Measurements from ENCODE around the gene TRAF1. TPM values are rescaled to one million over a fixed set of nuclear protein-coding genes. Genes with fewer than 3 reads are reported as not detected.

TRAF1 gene
- total RNA-seq, 1 experiment from 2014 or later = 1.4 TPM

DNA sequence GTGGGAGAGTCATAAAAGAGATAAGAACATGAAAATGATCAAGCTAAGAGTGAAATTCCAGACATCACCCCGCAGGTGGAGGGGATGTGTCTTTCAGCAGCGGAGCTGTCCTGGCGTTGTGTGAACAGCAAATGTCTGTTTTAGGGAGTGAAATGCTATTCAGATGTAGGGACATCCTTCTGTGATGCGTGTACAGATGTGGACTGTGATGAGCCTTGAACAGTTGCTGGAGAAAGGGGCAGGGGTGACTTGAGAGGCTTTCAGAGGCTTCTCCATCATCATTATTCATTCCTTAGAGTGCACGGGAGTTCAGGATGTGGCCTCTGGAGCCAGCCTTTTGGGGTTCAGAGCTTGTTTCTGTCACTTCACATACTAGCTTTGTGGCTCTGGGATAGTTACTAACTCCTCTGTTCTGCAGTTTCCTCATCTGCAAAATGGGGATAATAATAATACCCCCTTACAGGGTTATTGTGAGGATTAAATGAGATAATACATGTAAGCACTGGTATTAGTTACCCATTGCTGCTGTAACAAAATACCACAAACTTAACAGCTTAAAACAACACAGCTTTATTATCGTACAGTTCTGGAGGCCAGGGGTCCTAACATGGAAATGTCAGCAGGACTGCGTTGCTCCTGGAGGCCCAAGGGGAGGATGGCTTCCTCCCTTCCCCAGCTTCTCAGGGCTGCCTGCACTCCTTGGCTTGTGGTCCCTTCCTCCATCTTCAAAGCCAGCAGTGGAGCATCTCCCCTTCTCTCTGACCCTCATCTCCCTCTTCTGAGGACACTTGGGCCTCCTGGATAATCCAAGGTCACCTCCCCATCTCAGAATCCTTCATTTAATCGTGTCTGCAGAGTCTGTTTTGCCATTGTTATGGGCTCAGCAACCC, 9.4 kb downstream of the TRAF1 start:
- H3K79me2 ChIP-seq (ENCODE audit: insufficient read depth, low read length) = no peaks in the 10 kb centered on the region
- H2BK15ac ChIP-seq (ENCODE audit: low read depth, low read length) = no peak overlapping the region
- 0 out of 2 replicates have a peak, but pooled peaks cover 3% of the 10 kb centered on the region for H3K4me1 ChIP-seq (ENCODE audit: insufficient read depth, low read length)
- TF ChIP-seq, protein P1, sequence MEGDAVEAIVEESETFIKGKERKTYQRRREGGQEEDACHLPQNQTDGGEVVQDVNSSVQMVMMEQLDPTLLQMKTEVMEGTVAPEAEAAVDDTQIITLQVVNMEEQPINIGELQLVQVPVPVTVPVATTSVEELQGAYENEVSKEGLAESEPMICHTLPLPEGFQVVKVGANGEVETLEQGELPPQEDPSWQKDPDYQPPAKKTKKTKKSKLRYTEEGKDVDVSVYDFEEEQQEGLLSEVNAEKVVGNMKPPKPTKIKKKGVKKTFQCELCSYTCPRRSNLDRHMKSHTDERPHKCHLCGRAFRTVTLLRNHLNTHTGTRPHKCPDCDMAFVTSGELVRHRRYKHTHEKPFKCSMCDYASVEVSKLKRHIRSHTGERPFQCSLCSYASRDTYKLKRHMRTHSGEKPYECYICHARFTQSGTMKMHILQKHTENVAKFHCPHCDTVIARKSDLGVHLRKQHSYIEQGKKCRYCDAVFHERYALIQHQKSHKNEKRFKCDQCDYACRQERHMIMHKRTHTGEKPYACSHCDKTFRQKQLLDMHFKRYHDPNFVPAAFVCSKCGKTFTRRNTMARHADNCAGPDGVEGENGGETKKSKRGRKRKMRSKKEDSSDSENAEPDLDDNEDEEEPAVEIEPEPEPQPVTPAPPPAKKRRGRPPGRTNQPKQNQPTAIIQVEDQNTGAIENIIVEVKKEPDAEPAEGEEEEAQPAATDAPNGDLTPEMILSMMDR (conservative IDR thresholded peaks at IDR 0.05) = no peak
- H2BK12ac ChIP-seq (ENCODE audit: insufficient read length, low read depth, low read length) = no peak overlapping the region
- Mint-ChIP-seq H3K9me3 (peaks cover 0 to 4% of the 10 kb centered on the region in 2 experiments; a peak in 2 of 5 replicates), H3K27ac (no peak overlapping the region), H3K4me1 (peaks cover 38 to 63% of the 10 kb centered on the region in 2 experiments), H3K4me3 (no peak overlapping the region), H3K27me3 (ENCODE audit: low read depth) (no peaks in the 10 kb centered on the region), H3K36me3 (ENCODE audit: insufficient read depth in 1 of 3, low read depth in 3 of 3) (peaks cover 0 to 6% (median 5%) of the 10 kb centered on the region in 3 experiments; a peak in 3 of 7 replicates)
- no peak overlapping the region for H3K9ac ChIP-seq (ENCODE audit: extremely low read depth, insufficient read length, low read length)
- H3K23ac ChIP-seq (ENCODE audit: insufficient read length, low read depth, low read length) = no peak overlapping the region
- no peak overlapping the region for H4K91ac ChIP-seq (ENCODE audit: insufficient read length, low read depth, low read length)
- H3K23me2 ChIP-seq (ENCODE audit: insufficient read length, low read depth, low read length, poor library complexity, severe bottlenecking) = no peaks in the 10 kb centered on the region
- no peak overlapping the region for H4K8ac ChIP-seq (replicated peaks; ENCODE audit: insufficient read length, low read depth, low read length)
- no peak overlapping the region for H2AFZ ChIP-seq (ENCODE audit: low read length)
- H3K18ac ChIP-seq (ENCODE audit: insufficient read length, low read depth, low read length) = no peak overlapping the region
- no peak overlapping the region for H3T11ph ChIP-seq (ENCODE audit: low read length)
- H3K27ac ChIP-seq (ENCODE audit: insufficient read length, low read depth, low read length) = no peak overlapping the region
- H2BK5ac ChIP-seq (ENCODE audit: insufficient read length, low read length) = no peak overlapping the region
- no peak overlapping the region for H3K56ac ChIP-seq (ENCODE audit: insufficient read length, low read depth, low read length)
- H4K5ac ChIP-seq (ENCODE audit: insufficient read length, low read depth, low read length) = no peak overlapping the region
- no peak overlapping the region for H2BK20ac ChIP-seq (ENCODE audit: low read depth, low read length, poor library complexity, severe bottlenecking)
- no peak for DNase-seq
- no peak overlapping the region for H3K4ac ChIP-seq (ENCODE audit: low read depth, low read length)
- H3K27me3 ChIP-seq (ENCODE audit: insufficient read depth, low read length) = no peaks in the 10 kb centered on the region
- H3K79me1 ChIP-seq (ENCODE audit: insufficient read depth, low read depth, low read length, poor library complexity, severe bottlenecking) = no peaks in the 10 kb centered on the region
- no peaks in the 10 kb centered on the region for H4K20me1 ChIP-seq (ENCODE audit: control insufficient read depth, insufficient read depth, insufficient read length)
- no peak overlapping the region for H2BK120ac ChIP-seq (ENCODE audit: low read depth, low read length, poor library complexity, severe bottlenecking)
- H2AK5ac ChIP-seq (ENCODE audit: insufficient read length, low read length) = no peak overlapping the region
- no peak overlapping the region for H3K4me2 ChIP-seq (ENCODE audit: insufficient read depth, insufficient read length, low read length)
- H3K9me3 ChIP-seq (ENCODE audit: control insufficient read depth, low read depth, low read length) = no peaks in the 10 kb centered on the region
- WGBS (ENCODE audit: extremely low coverage, insufficient read length, low lambda C conversion rate) = no CpG with 5 or more reads among the region's 8 CpGs
- no peak overlapping the region for H3K14ac ChIP-seq (ENCODE audit: insufficient read depth, low read length)
